Spleen (tissue), 11 donors: ENCODE measurements around the gene TRIO. TPM values are rescaled to one million over a fixed set of nuclear protein-coding genes. Genes with fewer than 3 reads are reported as not detected.

Experiments
- DNase-seq: peaks from one replicate; pipeline ENCODE4 v3.0.0-alpha.2; 2020
- H3K27ac ChIP-seq, 8 donors: fragments of 200-600 bp; sonication (generic) in 7 of 8; 1 replicate in 4 of 8; 2 replicates in 4 of 8; pipeline versions ENCODE4 v1.5.0 to v1.8.0; 2016 to 2021; ENCODE audit warnings: inconsistent platforms in 4 of 8, mild to moderate bottlenecking in 4 of 8, moderate library complexity in 1 of 8
- H3K27me3 ChIP-seq, 7 donors: fragments of 200-600 bp; sonication (generic) in 6 of 7; replicated peaks in 1 of 7; 1 replicate in 4 of 7; 2 replicates in 3 of 7; pipeline versions ENCODE4 v1.5.0 to v1.8.0; 2016 to 2021; ENCODE audit warnings: inconsistent platforms in 3 of 7, mild to moderate bottlenecking in 1 of 7
- H3K36me3 ChIP-seq, 6 donors: fragments of 200-600 bp; sonication (generic) in 5 of 6; 1 replicate in 4 of 6; 2 replicates in 2 of 6; pipeline versions ENCODE4 v1.5.0 to v1.8.0; 2016 to 2021; ENCODE audit warnings: inconsistent platforms in 2 of 6
- H3K4me1 ChIP-seq, 6 donors: fragments of 200-600 bp; sonication (generic) in 5 of 6; 1 replicate in 3 of 6; 2 replicates in 3 of 6; pipeline versions ENCODE4 v1.5.0 to v1.8.0; 2016 to 2021; ENCODE audit warnings: inconsistent platforms in 3 of 6
- H3K4me3 ChIP-seq, 8 donors: fragments of 200-600 bp; sonication (generic) in 7 of 8; 1 replicate in 4 of 8; 2 replicates in 4 of 8; pipeline versions ENCODE4 v1.5.0 to v1.8.0; 2016 to 2021; ENCODE audit warnings: inconsistent platforms in 4 of 8, mild to moderate bottlenecking in 4 of 8, moderate library complexity in 2 of 8
- H3K9me3 ChIP-seq, 8 donors: fragments of 200-600 bp; sonication (generic) in 7 of 8; 1 replicate in 4 of 8; 2 replicates in 4 of 8; pipeline versions ENCODE4 v1.5.0 to v1.8.0; 2016 to 2021; ENCODE audit warnings: inconsistent platforms in 4 of 8
- POLR2A ChIP-seq, 3 donors: fragments of 450-650 bp; IDR thresholded peaks; one replicate each; pipeline ENCODE4 v1.5.1; 2017; ENCODE audit warnings: antibody characterized with exemption in 3 of 3, mild to moderate bottlenecking in 1 of 3
- POLR2AphosphoS5 ChIP-seq, 3 donors: sonication (generic); formaldehyde crosslinking; IDR thresholded peaks; one replicate each; pipeline ENCODE4 v1.5.1; 2017; ENCODE audit warnings: antibody characterized with exemption in 3 of 3
- WGBS, 5 donors: extraction: QIAGEN DNeasy Blood & Tissue Kit in 3 of 5; methylation state at CpG; one replicate each; pipeline versions ENCODE4 v1.1.5 to v1.1.7; 2013 to 2018; 5-methylcytosine and 5-hydroxymethylcytosine counted together
- intact Hi-C: fragments of 100-400 bp; cut with DNase I; formaldehyde crosslinking; loops from one replicate; pipeline ENCODE4 v1.15.0; 2023; ENCODE audit warnings: low total_unique reads
- polyA plus RNA-seq, 3 donors: library from polyadenylated mRNA; stranded (reverse); fragments of 200-250 nt; gene quantifications; one replicate each; pipeline ENCODE4 v1.2.1, GENCODE V29; 2013
- total RNA-seq, 7 donors: library from RNA; depleted of rRNA in 3 of 7; stranded (reverse); fragments of >200 nt in 3 of 7; fragmentation: NEBNext Ultra II Directional in 4 of 7; extraction: Animal tissue kit (Norgen Biotek cat#: 25700) in 4 of 7; gene quantifications; one replicate each; pipeline versions ENCODE4 v1.1.0 to v1.2.1, GENCODE V29; 2016 to 2021
- TF ChIP-seq, protein P1 (sequence below), 11 experiments: fragments of 200-600 bp in 7 of 11; fragments of 450-650 bp in 4 of 11; sonication (generic) in 4 of 11; IDR thresholded peaks in 8 of 11; conservative IDR thresholded peaks in 3 of 11; 1 replicate in 7 of 11; 2 replicates in 4 of 11; pipeline versions ENCODE4 v1.4.0 to v1.8.0; 2016 to 2021; ENCODE audit warnings: antibody characterized with exemption in 11 of 11, inconsistent platforms in 4 of 11, mild to moderate bottlenecking in 1 of 11
- donor health status: healthy with polysubstance abuse.
- donor health status: DM: no; HTN: no; CAD: no; lungs with moderate emphysema.
- donor health status: DM: no; HTN: no; CAD: no.
- donor health status: Bipolar disorder and iron deficiency.
- donor health status: healthy.
- donor health status: DM: no; HTN: no; CAD: no.
- donor health status: DM: yes; HTN: yes; CAD: no.

The TRIO gene
- total and polyA plus RNA-seq, 10 donors, result 21.5 to 280 (median 190) TPM

DNA sequence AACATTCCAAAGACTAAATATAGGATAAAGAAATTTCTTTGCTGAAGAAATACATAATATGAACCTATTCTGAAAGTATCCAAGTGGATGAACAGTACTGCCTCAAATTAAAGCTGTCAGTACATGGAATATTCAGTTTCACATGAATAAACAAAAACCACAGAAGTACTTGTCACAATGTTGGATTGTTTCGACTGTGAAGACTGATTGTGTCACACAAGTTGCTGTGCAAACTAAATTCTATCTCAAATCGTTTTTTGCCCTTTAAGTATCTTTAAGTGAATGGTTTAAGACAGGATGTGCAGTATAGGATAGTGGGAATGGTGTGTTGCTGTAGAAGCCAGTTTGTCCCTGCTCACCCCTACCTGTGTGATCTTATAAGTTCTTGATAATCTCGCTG is 301.0 kb downstream of the TRIO start:
- WGBS, 5 donors, result 62 to 83% (median 69%) methylated on average over 3 of the region's 3 CpGs
- Histone ChIP-seq H3K27ac (peak overlapping the region in 2 of 8 donors; percentile 15 to 39), H3K36me3 (peaks cover 0 to 35% (median 0%) of the 10 kb centered on the region in 6 donors), H3K27me3 (no peaks in the 10 kb centered on the region), H3K9me3 (no peaks in the 10 kb centered on the region), H3K4me1 (peaks cover 0 to 48% (median 32%) of the 10 kb centered on the region in 6 donors), H3K4me3 (peak overlapping the region in 1 of 8 donors; percentile 48)
- TF ChIP-seq POLR2AphosphoS5 (IDR thresholded peaks at IDR 0.05) (no peak), POLR2A (IDR thresholded peaks at IDR 0.05) (no peak)
- TF ChIP-seq, protein P1, sequence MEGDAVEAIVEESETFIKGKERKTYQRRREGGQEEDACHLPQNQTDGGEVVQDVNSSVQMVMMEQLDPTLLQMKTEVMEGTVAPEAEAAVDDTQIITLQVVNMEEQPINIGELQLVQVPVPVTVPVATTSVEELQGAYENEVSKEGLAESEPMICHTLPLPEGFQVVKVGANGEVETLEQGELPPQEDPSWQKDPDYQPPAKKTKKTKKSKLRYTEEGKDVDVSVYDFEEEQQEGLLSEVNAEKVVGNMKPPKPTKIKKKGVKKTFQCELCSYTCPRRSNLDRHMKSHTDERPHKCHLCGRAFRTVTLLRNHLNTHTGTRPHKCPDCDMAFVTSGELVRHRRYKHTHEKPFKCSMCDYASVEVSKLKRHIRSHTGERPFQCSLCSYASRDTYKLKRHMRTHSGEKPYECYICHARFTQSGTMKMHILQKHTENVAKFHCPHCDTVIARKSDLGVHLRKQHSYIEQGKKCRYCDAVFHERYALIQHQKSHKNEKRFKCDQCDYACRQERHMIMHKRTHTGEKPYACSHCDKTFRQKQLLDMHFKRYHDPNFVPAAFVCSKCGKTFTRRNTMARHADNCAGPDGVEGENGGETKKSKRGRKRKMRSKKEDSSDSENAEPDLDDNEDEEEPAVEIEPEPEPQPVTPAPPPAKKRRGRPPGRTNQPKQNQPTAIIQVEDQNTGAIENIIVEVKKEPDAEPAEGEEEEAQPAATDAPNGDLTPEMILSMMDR (IDR thresholded peaks at IDR 0.05 in 8 of 11, conservative IDR thresholded peaks at IDR 0.05 in 3 of 11), result no peak
- intact Hi-C loops, result no loop called here
- no peak for DNase-seq

GRCh38 chr5:14445013-14445412 is 301.9 kb downstream of the TRIO start:
- peaks cover 0 to 29% (median 0%) of the 10 kb centered on the region in 6 donors for H3K36me3 ChIP-seq
- H3K4me3 ChIP-seq, result no peak overlapping the region
- peak overlapping the region in 2 of 8 donors; percentile 39 for H3K27ac ChIP-seq
- 61 to 81% (median 77%) methylated on average over 4 of the region's 4 CpGs for WGBS, 5 donors
- H3K9me3 ChIP-seq, result no peaks in the 10 kb centered on the region
- TF ChIP-seq, protein P1 (IDR thresholded peaks at IDR 0.05 in 8 of 11, conservative IDR thresholded peaks at IDR 0.05 in 3 of 11), result no peak
- TF ChIP-seq POLR2A (IDR thresholded peaks at IDR 0.05) (no peak), POLR2AphosphoS5 (IDR thresholded peaks at IDR 0.05) (no peak)
- intact Hi-C loops, result no loop called here
- DNase-seq, result no peak
- H3K4me1 ChIP-seq, result peaks cover 0 to 50% (median 31%) of the 10 kb centered on the region in 6 donors
- H3K27me3 ChIP-seq, result no peaks in the 10 kb centered on the region

DNA sequence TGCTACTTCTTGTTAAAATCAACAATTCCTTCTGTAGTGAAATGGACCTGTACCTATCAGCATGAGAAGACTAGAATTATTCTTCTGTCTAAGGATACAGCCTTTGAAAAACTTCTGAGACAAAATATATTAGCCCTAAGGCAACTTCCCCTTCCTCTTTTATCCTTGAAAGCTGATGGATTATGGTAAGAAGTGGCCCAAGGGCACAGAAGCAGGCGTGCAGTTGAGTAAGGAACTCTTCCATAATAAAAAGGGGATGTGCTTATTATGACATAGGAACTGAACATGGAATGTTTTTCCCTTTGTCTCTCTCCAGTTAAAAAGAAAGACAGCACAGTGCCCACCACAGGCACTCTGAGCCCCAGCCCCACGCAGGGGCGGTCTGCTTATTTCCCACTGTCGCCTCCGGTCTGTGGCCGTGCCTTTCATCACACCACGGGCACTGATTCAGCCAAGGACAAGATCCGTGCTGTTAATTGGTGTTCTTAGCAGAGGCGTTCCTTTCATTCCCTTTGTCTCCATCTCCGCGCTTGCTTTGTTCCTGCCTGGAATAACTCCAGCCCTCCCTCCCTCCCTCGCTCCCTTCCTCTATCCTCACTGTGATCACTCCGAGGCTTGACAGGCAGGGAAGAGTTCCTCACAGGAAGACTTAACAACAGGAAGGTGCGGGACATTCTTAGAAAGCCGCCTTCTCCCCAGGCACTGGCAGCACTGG is 302.6 kb downstream of the TRIO start:
- H3K4me3 ChIP-seq, result no peak overlapping the region
- H3K4me1 ChIP-seq, result peaks cover 0 to 53% (median 31%) of the 10 kb centered on the region in 6 donors
- TF ChIP-seq, protein P1 (IDR thresholded peaks at IDR 0.05 in 8 of 11, conservative IDR thresholded peaks at IDR 0.05 in 3 of 11), result no peak
- TF ChIP-seq POLR2AphosphoS5 (IDR thresholded peaks at IDR 0.05) (peak in 1 of 3 donors; percentile 25), POLR2A (IDR thresholded peaks at IDR 0.05) (no peak)
- peaks cover 0 to 30% (median 0%) of the 10 kb centered on the region in 6 donors for H3K36me3 ChIP-seq
- no peaks in the 10 kb centered on the region for H3K9me3 ChIP-seq
- intact Hi-C loops, result no loop called here
- peak overlapping the region in 4 of 8 donors; percentile 29 to 45 (median 39) for H3K27ac ChIP-seq
- H3K27me3 ChIP-seq, result no peaks in the 10 kb centered on the region
- 63 to 70% (median 66%) methylated on average over 15 of the region's 15 CpGs for WGBS, 5 donors
- DNase-seq, result no peak
